Left kidney (tissue), 2 donors: Measurements from ENCODE around the gene HLA-F. TPM values are rescaled to one million over a fixed set of nuclear protein-coding genes. Genes with fewer than 3 reads are reported as not detected.

Experiments
- DNase-seq: peaks from one replicate; pipeline ENCODE4 v3.0.0-alpha.2; 2013
- polyA plus RNA-seq: library from polyadenylated mRNA; unstranded; fragments of 120-200 nt; gene quantifications from one replicate; pipeline ENCODE4 v1.2.1, GENCODE V29; 2013; ENCODE audit not compliant: insufficient read length

The HLA-F gene
- polyA plus RNA-seq, 1 donor, result 5.0 TPM

GRCh38 chr6:29723666-29724588, 693 bp downstream of the HLA-F start:
- no peak for DNase-seq

DNA sequence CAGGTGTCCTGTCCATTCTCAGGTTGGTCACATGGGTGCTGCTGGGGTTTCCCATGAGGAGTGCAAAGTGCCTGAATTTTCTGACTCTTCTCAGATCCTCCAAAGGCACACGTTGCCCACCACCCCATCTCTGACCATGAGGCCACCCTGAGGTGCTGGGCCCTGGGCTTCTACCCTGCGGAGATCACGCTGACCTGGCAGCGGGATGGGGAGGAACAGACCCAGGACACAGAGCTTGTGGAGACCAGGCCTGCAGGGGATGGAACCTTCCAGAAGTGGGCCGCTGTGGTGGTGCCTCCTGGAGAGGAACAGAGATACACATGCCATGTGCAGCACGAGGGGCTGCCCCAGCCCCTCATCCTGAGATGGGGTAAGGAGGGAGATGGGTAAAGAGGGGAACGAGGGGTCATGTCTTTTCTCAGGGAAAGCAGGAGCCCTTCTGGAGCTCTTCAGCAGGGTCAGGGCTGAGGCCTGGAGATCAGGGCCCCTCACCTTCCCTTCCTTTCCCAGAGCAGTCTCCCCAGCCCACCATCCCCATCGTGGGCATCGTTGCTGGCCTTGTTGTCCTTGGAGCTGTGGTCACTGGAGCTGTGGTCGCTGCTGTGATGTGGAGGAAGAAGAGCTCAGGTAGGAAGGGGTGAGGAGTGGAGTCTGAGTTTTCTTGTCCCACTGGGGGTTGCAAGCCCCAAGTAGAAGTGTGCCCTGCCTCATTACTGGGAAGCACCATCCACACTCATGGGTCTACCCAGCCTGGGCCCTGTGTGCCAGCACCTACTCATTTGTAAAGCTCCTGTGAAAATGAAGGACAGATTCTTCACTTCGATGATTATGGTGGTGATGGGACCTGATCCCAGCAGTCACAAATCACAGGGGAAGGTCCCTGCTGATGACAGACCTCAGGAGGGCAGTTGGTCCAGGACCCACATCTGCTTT, 2.0 kb downstream of the HLA-F start:
- DNase-seq, result no peak

DNA sequence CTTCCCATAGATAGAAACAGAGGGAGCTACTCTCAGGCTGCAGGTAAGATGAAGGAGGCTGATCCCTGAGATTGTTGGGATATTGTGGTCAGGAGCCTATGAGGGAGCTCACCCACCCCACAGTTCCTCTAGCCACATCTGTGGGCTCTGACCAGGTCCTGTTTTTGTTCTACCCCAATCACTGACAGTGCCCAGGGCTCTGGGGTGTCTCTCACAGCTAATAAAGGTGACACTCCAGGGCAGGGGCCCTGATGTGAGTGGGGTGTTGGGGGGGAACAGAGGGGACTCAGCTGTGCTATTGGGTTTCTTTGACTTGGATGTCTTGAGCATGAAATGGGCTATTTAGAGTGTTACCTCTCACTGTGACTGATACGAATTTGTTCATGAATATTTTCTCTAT, 2.8 kb downstream of the HLA-F start:
- DNase-seq, result no peak

DNA sequence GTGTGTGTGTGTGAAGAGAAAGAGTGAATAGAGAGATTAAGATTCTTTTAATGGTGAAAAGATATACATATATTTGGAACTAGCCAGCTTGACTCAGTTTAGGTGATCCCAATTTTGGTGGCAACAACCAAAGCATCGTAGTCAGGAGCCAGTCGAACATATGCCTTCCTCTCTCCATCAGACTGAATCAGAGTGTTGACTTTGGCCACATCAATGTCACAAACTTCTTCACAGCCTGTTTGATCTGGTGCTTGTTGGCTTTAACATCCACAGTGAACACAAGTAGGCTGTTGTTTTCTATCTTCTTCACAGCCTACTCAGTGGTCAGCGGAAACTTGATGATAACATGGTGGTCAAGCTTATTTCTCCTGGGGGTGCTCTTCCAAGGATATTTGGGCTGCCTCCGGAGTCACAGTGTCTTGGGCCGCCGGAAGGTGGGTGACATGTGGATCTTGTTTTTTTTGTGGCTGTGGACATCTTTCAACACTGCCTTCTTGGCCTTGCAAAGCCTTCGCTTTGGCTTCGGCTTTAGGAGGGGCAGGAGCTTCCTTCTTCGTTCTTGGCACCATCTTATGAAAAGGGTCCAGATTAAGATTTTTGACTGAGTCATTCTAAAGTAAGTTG, 3.4 kb downstream of the HLA-F start:
- no peak for DNase-seq

- no peak for DNase-seq
These were observed 4.4 kb downstream of the HLA-F start for GRCh38 chr6:29727637-29728036.

DNA sequence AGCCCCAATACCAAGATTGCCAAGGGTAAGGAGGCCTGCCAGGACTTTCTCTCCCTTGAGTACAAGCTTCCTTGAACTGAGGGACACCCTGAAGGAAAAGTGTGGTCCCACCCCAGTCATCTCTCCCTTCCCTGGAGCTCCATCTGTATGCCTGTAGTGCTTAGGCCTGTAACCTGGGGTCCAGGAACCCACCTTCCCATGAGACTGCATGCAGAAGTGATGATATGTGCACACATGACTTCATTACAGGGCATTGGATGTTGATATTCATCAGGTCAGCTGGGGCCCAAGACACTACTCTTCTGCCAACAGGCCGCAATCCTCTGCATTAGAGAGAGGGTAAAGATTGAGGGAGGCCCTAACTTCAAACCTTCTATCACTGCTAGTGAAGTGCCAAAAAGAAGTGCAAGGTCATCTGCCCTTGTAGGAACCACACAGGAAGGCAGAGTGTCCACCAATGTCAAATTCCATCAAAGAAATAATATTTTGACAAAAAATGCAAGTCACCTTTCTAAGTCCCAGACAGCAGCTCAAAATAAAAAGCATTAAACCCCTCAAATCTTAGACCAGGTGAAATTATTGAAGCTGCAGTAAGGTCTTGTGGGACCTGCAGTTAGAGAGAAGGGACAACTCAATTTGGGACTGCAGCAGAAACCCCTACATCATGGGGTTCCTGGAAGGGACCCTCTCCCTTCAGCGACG, 5.1 kb downstream of the HLA-F start:
- no peak for DNase-seq

DNA sequence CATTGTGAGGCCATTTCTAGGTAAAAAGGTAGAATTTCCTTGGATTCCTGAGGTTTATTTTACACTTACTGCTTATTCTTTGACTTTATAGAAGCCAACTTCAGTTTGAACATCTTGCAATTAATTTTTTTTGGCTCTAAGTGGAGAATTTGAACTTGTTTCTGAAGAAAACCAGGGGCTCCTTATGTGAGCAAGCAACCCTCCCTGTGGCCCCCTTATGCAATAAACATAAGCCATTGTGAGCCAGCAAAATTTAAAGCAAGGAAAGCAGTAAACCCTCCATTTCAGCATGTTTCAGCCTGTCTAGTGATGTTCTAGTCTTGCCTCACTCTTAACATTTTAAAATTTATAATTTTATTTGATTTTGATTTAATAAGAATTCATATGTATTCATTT, 5.6 kb downstream of the HLA-F start:
- no peak for DNase-seq

GRCh38 chr6:29729774-29730328, 6.6 kb downstream of the HLA-F start:
- no peak for DNase-seq

GRCh38 chr6:29730575-29731126, 7.4 kb downstream of the HLA-F start:
- DNase-seq, result no peak

GRCh38 chr6:29731281-29731680, 8.0 kb downstream of the HLA-F start:
- no peak for DNase-seq

DNA sequence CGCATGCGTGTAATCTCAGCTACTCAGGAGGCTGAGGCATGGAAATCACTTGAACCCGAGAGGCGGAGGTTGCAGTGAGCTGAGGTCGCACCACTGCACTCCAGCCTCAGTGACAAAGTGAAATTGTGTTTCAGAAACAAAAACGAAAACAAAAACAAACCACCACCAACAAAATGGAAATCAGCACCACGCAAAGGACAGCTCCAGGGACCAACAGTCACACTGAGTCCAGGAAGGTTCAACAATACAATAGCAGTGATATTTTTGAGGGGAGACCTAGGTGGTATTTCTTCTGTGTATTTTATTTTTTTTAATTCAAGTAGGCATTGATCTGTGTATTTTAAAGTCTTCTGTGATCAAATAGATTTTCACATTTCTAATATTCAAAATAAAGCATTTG, 9.8 kb downstream of the HLA-F start:
- DNase-seq, result no peak

GRCh38 chr6:29734046-29735018, 11.1 kb downstream of the HLA-F start:
- no peak for DNase-seq

GRCh38 chr6:29736563-29736962, 13.3 kb downstream of the HLA-F start:
- DNase-seq, result no peak

- peak; percentile 33 for DNase-seq
These were observed 14.7 kb downstream of the HLA-F start for GRCh38 chr6:29737707-29738630.

DNA sequence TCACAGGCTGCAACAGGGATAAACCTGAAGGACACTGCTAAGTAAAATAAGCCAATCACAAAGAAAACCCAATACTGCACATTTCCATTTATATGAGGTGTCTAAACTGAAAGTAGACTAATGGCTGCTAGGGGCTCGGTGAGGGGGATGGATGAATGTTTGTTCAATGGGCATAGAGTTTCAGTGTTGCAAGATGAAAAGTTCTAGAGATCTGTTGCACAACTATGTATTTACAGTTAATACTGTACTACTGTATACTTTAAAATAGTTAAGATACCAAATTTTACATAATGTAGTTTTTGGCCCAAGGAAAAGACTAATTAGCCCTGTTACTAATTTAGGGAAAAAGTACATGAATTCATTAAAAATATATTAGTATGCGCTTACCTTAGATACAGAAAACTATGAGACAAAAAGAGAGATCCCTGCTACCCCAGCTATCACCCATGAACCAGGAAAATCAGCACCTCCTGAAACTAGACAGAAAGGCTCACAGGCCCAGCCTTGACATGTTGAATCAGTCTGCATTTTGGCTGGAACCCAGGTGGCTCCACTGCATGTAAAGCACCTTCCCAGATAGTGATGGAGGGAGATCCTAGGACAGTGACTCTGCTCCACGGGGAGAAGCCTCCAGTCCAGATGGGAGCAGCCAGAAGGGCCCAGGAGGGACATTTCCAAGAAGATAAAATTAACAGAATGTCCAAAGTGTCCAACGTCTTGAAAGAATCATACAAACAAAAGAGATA, 16.1 kb downstream of the HLA-F start:
- no peak for DNase-seq

GRCh38 chr6:29739882-29740261, 16.6 kb downstream of the HLA-F start:
- DNase-seq, result no peak

DNA sequence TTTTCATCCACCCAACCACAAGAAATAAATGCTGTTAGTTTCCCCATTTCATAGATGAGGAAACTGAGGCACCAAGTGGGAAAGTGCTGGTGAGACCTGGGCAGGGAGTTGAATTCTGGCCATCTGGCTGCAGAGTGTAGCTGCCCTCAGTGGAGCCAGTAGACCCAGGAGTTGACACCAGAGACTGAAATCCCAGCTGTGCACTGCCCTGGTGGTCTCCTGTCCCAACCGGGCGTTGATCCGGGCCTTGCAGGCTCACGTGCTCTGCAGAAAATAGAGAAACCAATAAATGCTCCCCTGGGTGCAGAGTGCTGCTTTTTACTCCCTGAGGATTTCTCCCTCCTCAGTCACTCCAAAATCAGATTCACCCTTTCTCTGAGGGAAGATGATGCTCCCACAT, 18.4 kb downstream of the HLA-F start:
- no peak for DNase-seq

DNA sequence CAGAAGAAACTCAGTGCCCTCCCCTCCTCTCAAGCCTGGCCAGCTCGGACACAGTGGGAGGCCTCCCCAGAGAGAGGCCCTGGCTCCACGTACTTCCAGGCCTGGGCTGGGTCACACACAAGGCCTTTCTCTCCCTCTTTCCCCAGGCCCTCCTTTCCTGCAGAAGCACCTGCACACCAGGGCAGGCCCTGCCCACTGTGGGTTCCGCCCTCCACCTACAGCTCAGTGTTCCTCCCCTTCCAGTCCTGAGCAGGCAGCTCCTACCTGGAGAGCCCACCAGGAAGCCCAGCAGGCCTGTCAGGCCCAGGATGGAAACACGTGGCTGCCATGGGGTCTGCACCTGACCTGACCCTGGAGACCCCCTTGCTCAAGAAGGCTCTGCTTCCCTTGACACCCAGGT, 18.9 kb downstream of the HLA-F start:
- DNase-seq, result no peak
